Measurements from ENCODE around the gene SELENON. TPM values are rescaled to one million over a fixed set of nuclear protein-coding genes. Genes with fewer than 3 reads are reported as not detected.
A peak's percentile ranks its signal among the peaks of the same experiment; 100 is the strongest.

SELENON gene, protein sequence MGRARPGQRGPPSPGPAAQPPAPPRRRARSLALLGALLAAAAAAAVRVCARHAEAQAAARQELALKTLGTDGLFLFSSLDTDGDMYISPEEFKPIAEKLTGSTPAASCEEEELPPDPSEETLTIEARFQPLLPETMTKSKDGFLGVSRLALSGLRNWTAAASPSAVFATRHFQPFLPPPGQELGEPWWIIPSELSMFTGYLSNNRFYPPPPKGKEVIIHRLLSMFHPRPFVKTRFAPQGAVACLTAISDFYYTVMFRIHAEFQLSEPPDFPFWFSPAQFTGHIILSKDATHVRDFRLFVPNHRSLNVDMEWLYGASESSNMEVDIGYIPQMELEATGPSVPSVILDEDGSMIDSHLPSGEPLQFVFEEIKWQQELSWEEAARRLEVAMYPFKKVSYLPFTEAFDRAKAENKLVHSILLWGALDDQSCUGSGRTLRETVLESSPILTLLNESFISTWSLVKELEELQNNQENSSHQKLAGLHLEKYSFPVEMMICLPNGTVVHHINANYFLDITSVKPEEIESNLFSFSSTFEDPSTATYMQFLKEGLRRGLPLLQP
- 63.7 TPM for polyA plus RNA-seq (2013, experiment 1 of 2)
- 83.7 TPM for polyA plus RNA-seq (2013, experiment 2 of 2)

DNA sequence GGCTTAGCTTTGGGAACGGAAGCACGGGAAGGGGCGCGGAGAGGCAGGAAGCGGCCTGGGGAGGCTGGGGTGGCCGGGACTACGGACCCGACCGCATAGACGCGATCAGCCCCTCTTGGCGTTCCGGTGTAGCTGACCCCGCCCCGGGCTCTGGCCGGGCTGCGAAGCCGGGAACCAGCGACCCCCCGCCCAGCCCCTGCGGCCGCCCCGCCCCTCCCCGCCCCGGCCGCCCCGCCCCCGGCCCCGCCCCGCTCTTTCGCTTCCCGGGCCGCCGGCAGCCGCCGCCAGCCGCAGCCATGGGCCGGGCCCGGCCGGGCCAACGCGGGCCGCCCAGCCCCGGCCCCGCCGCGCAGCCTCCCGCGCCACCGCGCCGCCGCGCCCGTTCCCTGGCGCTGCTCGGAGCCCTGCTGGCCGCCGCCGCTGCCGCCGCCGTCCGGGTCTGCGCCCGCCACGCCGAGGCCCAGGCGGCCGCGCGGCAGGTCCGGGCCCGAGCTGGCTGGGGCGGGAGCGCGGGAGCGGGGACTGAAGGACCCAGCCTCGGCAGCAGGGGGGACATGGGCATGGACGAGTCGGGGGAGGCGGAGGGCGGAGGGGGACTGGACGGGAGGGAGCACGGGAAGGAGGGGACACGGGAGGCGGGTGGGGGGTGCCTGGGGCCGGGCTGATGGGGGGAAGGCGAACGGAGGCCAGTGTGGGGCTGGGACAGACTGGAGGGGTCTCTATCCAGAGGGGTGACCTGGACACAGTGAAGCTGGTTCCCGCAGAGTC, at the start of gene SELENON:
Gene SELENON (plus strand): TSS at position 259 of the 768 bp plus-strand sequence. CDS start 38 bp downstream, at position 297.
- Histone ChIP-seq H3K27ac (ENCODE audit: low read depth, low read length) (peak within 1 kb of the TSS; percentile 20; the same call in 1 of the 2 replicates), H3K4me1 (ENCODE audit: insufficient read depth, low read length) (peaks cover 18% of the 10 kb centered on the region), H3K36me3 (ENCODE audit: insufficient read depth, low read length) (peaks cover 4% of the 10 kb centered on the region), H3K4me3 (ENCODE audit: low read length) (peak within 1 kb of the TSS; percentile 67), H3K9ac (ENCODE audit: low read depth, low read length) (peak within 1 kb of the TSS; percentile 72), H3K9me3 (ENCODE audit: insufficient read depth, low read depth, low read length) (no peaks in the 10 kb centered on the region), H3K27me3 (ENCODE audit: insufficient read depth, low read length) (peaks cover 5% of the 10 kb centered on the region; the same call in 1 of the 2 replicates)
- WGBS, result under 1% methylated on average over 84 of the region's 91 CpGs

DNA sequence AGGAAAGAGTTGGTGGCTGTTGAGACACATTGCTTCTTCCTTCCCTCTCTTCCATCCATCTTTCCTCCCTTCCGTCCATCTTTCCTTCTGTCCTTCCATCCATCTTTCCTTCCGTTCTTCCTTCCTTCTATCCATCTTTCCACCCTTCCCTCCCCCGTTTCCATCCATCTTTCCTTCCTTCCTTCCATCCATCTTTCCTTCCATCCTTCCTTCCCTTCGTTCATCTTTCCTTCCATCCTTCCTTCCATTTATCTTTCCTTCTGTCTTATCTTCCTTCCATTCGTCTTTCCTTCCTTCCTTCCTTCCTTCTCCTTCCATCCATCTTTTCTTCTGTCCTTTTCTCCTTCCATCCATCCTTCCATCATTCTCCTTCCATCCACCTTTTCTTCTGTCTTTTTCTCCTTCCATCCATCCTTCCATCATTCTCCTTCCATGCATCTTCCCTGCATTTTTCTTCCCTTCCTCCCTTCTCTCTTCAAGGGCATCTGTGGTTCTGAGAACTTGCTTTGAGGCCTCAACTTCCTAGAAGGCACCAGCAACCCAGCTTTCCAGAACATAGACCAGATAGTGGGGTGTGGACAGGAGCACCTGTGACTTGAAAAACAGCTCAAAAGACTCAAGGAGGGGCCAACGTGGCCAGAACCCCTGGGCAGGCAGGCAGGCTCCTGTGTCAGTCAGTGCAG, 48.9 kb upstream of the SELENON start:
- Histone ChIP-seq H3K4me1 (ENCODE audit: insufficient read depth, low read length) (peaks cover 20% of the 10 kb centered on the region; the same call in 1 of the 2 replicates), H3K9me3 (ENCODE audit: insufficient read depth, low read depth, low read length) (no peaks in the 10 kb centered on the region), H3K4me3 (ENCODE audit: low read length) (no peak overlapping the region), H3K27me3 (ENCODE audit: insufficient read depth, low read length) (no peaks in the 10 kb centered on the region), H3K27ac (ENCODE audit: low read depth, low read length) (no peak overlapping the region), H3K36me3 (ENCODE audit: insufficient read depth, low read length) (no peaks in the 10 kb centered on the region), H3K9ac (ENCODE audit: low read depth, low read length) (no peak overlapping the region)
- WGBS, result 79% methylated on average over 6 of the region's 6 CpGs

DNA sequence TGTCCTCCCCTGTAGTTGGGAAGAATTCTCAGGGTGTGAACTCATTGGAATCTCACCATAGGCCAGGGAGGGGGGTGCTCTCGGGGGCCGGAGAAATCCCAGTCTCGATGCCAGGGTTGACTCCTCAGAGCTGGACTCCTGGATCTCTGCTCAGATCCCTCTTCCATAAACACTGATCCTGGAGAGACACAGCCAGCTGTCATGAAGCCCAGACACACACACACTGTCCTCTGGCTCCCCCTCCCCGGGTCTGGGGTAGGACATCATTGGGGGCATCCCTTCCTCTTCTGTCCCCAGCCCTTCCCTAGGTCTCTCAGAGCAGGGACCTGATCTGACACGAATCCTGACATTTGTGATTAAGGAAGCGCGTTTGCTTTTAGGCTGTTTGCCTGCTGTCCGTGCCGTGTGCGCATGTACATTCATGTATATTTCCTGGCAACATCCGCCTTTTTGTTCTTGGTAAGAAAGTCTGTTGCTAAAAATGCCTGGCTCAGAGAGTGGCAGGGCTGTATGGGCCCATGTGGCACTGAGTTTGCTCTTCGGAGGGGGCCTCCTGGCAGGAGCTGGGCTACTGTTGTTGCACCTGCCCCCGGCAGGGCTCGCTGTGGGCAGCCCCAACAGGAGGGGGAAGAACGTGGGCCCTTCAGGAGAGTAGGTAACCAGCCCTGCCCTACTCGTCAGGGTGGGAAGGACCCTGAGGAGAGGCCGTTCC, 45.4 kb upstream of the SELENON start:
- WGBS, result 89% methylated on average over 17 of the region's 17 CpGs
- Histone ChIP-seq H3K4me1 (ENCODE audit: insufficient read depth, low read length) (peaks cover 14% of the 10 kb centered on the region; the same call in 1 of the 2 replicates), H3K27me3 (ENCODE audit: insufficient read depth, low read length) (no peaks in the 10 kb centered on the region), H3K4me3 (ENCODE audit: low read length) (no peak overlapping the region), H3K36me3 (ENCODE audit: insufficient read depth, low read length) (no peaks in the 10 kb centered on the region), H3K9me3 (ENCODE audit: insufficient read depth, low read depth, low read length) (no peaks in the 10 kb centered on the region), H3K27ac (ENCODE audit: low read depth, low read length) (no peak overlapping the region), H3K9ac (ENCODE audit: low read depth, low read length) (no peak overlapping the region)

DNA sequence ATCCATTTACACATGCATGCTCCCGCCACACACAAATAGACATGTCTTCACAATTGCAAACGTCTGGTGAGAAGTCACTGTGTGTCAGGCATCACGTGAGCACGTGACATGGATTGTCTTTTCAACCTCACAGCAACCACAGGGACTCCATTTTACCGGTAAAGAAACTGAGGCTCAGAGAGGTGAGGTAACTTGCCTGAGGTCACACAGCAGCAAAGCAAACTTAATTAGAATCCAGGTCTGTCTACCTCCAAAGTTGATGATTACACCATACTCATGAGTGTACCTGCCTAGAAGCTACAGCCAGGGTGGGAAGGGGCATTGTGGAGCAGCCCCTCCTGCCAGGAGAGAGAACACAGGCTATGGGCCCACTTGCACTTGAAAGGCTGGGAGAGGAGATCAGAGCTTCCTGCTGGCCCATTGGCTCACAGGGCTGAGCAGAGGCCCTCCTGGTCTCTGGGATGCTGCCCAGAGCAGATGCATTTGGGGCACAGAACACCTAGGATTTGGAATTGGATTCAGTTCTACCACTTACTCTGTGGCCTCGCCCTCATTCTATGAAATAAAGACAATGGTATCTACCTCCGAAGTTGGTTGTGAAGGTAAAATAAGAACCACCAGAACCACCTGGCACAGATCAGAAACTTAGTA, 44.4 kb upstream of the SELENON start:
- H3K27ac ChIP-seq (ENCODE audit: low read depth, low read length), result no peak overlapping the region
- 95% methylated on average over 7 of the region's 7 CpGs for WGBS
- no peaks in the 10 kb centered on the region for H3K9me3 ChIP-seq (ENCODE audit: insufficient read depth, low read depth, low read length)
- no peaks in the 10 kb centered on the region for H3K36me3 ChIP-seq (ENCODE audit: insufficient read depth, low read length)
- no peak overlapping the region for H3K9ac ChIP-seq (ENCODE audit: low read depth, low read length)
- no peaks in the 10 kb centered on the region for H3K27me3 ChIP-seq (ENCODE audit: insufficient read depth, low read length)
- peaks cover 14% of the 10 kb centered on the region; the same call in 1 of the 2 replicates for H3K4me1 ChIP-seq (ENCODE audit: insufficient read depth, low read length)
- H3K4me3 ChIP-seq (ENCODE audit: low read length), result no peak overlapping the region

DNA sequence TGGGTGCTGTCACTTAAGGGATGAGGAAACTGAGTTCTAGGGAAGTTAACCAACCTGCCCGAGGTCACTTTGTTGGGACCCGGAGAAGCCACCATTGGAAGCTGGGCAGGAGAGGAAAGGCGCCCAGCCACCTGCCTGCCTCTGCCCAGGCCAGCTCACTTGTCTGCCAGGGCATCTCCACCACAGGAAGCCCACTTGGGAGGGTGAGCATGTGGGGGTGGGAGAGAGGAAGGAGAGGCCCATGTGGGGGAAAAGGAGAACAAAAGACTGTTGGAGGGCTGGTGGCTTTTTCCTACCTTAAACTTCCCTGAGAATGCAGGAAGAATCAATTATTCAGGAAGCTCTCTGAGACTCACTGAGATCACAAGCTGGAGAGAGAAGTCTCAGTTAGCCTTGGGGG, 43.8 kb upstream of the SELENON start:
- Histone ChIP-seq H3K27me3 (ENCODE audit: insufficient read depth, low read length) (no peaks in the 10 kb centered on the region), H3K27ac (ENCODE audit: low read depth, low read length) (no peak overlapping the region), H3K9me3 (ENCODE audit: insufficient read depth, low read depth, low read length) (no peaks in the 10 kb centered on the region), H3K36me3 (ENCODE audit: insufficient read depth, low read length) (no peaks in the 10 kb centered on the region), H3K9ac (ENCODE audit: low read depth, low read length) (no peak overlapping the region), H3K4me3 (ENCODE audit: low read length) (no peak overlapping the region), H3K4me1 (ENCODE audit: insufficient read depth, low read length) (peaks cover 14% of the 10 kb centered on the region; the same call in 1 of the 2 replicates)
- 80% methylated on average over 3 of the region's 3 CpGs for WGBS

DNA sequence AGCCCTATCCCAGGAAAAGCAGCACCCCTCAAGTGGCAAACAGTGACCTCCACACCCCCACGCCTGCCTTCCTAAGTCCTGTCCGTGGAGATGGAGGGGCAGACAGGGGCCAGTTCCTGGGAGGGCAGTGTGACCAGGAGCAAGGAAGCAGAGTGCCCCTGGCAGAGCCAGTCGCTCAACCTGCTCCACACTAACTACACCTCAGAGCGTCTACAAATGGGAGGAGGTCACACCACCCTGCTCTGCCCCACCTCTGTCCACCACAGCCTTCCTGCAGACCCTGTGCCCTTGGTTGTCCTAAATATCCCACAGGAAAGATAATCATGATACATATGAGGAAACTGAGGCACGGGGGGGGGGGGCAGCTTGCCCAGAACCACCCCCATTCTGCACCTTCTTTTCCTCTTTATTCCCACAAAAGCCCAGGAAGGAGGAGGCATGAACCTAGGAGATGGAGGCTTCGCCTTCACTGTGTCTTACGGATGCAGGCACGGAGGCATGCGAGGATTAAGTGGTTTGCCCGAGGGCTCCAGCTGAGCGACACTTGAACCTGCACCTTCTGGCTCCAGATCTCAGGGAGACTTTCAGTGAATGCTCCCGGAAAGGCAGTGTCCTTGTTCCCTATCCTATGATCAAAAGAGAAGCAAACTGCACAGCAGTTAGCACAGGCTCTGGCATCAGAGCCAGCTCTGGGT, 42.7 kb upstream of the SELENON start:
- Histone ChIP-seq H3K36me3 (ENCODE audit: insufficient read depth, low read length) (no peaks in the 10 kb centered on the region), H3K4me1 (ENCODE audit: insufficient read depth, low read length) (peaks cover 14% of the 10 kb centered on the region; the same call in 1 of the 2 replicates), H3K4me3 (ENCODE audit: low read length) (no peak overlapping the region), H3K9ac (ENCODE audit: low read depth, low read length) (no peak overlapping the region), H3K9me3 (ENCODE audit: insufficient read depth, low read depth, low read length) (no peaks in the 10 kb centered on the region), H3K27ac (ENCODE audit: low read depth, low read length) (no peak overlapping the region), H3K27me3 (ENCODE audit: insufficient read depth, low read length) (no peaks in the 10 kb centered on the region)
- WGBS, result 56% methylated on average over 11 of the region's 12 CpGs

DNA sequence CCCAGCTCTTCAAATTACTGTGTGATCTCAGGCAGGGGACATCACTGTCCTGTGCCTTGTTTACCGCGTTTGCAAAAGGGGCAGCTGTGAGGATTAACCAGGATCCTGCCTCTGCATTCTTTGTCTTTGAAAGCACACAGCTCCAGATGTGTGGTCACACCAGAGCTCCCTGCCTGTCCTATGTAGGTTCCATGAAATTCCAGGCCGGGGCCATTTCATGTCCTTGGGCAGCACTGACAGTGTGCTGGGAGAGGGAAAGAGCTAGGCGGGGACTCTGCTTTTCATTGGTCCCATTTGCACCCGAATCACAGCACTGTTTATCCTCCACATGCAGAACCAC, 42.2 kb upstream of the SELENON start:
- 47% methylated on average over 5 of the region's 5 CpGs for WGBS
- no peaks in the 10 kb centered on the region for H3K36me3 ChIP-seq (ENCODE audit: insufficient read depth, low read length)
- no peaks in the 10 kb centered on the region for H3K9me3 ChIP-seq (ENCODE audit: insufficient read depth, low read depth, low read length)
- H3K9ac ChIP-seq (ENCODE audit: low read depth, low read length), result no peak overlapping the region
- no peak overlapping the region for H3K4me3 ChIP-seq (ENCODE audit: low read length)
- peaks cover 14% of the 10 kb centered on the region; the same call in 1 of the 2 replicates for H3K4me1 ChIP-seq (ENCODE audit: insufficient read depth, low read length)
- no peak overlapping the region for H3K27ac ChIP-seq (ENCODE audit: low read depth, low read length)
- no peaks in the 10 kb centered on the region for H3K27me3 ChIP-seq (ENCODE audit: insufficient read depth, low read length)

DNA sequence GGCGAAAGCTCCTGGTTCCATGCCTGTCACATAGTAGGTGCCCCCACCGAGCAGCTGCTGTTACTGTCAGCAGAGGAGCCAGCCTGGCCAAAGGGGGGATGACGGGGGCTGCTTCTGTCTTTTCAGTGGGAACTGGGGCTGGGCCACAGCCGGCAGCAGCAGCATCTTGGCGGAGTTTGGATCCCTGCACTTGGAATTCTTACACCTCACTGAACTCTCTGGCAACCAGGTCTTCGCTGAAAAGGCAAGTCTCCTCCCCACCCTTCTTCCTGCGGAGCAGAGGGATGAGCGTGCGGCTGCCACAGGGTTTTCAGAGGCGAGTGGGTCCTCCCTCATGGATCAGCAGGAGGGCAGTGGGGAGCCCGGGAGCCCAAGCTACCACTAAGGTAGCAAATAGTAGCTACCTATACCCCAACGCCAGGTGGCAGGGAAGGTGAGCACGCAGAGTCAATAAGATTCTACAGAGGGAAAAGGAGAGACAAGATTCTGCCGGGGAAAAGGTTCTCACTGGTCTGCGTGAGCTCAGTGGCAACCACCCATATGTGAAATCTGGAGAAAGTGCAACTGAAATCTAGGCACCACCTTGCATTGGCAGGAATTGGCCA, 41.4 kb upstream of the SELENON start:
- H3K36me3 ChIP-seq (ENCODE audit: insufficient read depth, low read length), result no peaks in the 10 kb centered on the region
- no peak overlapping the region for H3K4me3 ChIP-seq (ENCODE audit: low read length)
- H3K4me1 ChIP-seq (ENCODE audit: insufficient read depth, low read length), result peaks cover 14% of the 10 kb centered on the region; the same call in 1 of the 2 replicates
- H3K27ac ChIP-seq (ENCODE audit: low read depth, low read length), result no peak overlapping the region
- no peaks in the 10 kb centered on the region for H3K9me3 ChIP-seq (ENCODE audit: insufficient read depth, low read depth, low read length)
- 78% methylated on average over 15 of the region's 15 CpGs for WGBS
- H3K27me3 ChIP-seq (ENCODE audit: insufficient read depth, low read length), result no peaks in the 10 kb centered on the region
- no peak overlapping the region for H3K9ac ChIP-seq (ENCODE audit: low read depth, low read length)

DNA sequence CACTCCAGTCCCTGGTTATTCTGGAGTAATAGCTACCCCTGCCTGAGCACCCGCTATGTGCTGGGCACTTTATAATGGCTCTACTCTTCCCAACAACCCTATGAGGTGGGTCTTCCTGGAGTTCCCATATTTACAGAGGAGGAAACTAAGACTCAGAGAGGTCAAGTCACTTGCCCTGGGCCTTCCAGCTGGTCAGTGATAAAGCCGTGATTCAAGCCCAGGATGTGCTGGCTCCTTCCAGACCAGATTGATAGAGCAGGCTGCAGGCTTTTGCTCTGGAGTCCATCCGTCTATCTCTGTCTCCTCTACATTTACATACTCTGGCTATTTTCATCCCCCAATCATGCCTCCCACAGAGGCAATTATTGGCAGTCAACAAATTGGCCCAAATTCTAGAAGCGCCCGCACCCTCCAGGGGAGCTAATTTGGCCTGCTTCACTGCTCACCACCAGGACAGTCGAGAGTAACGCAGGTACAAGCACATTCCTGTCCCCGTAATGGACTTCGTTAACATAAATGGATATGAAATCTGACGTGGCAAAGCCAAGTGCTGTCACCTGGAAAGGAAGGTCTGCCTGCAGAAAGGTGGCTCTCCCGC, 39.8 kb upstream of the SELENON start:
- 87% methylated on average over 11 of the region's 11 CpGs for WGBS
- H3K36me3 ChIP-seq (ENCODE audit: insufficient read depth, low read length), result no peaks in the 10 kb centered on the region
- H3K4me3 ChIP-seq (ENCODE audit: low read length), result no peak overlapping the region
- no peaks in the 10 kb centered on the region for H3K27me3 ChIP-seq (ENCODE audit: insufficient read depth, low read length)
- H3K9ac ChIP-seq (ENCODE audit: low read depth, low read length), result no peak overlapping the region
- H3K9me3 ChIP-seq (ENCODE audit: insufficient read depth, low read depth, low read length), result no peaks in the 10 kb centered on the region
- H3K27ac ChIP-seq (ENCODE audit: low read depth, low read length), result no peak overlapping the region
- H3K4me1 ChIP-seq (ENCODE audit: insufficient read depth, low read length), result peaks cover 16% of the 10 kb centered on the region; the same call in 1 of the 2 replicates
